Nephron (organoid): ENCODE results near the gene KIF3B.
"Not testable (repeated sequence)": the region's sequence is repeated elsewhere in the genome, so short reads cannot be mapped to it uniquely, and the experiment has no call there.

Source experiments
- H3K27ac Mint-ChIP-seq, 3 experiments: 2 replicates each; pipeline ENCODE4 v1.8.0; 2020; ENCODE audit warnings: mixed read lengths in 3 of 3, mild to moderate bottlenecking in 2 of 3, moderate library complexity in 1 of 3
- H3K27me3 Mint-ChIP-seq: 2 replicates; pipeline ENCODE4 v1.8.0; 2021; ENCODE audit warnings: low read depth, mild to moderate bottlenecking, moderate library complexity, mixed read lengths
- H3K36me3 Mint-ChIP-seq: 2 replicates; pipeline ENCODE4 v1.8.0; 2020; ENCODE audit warnings: low read depth, mixed read lengths
- H3K4me1 Mint-ChIP-seq: 2 replicates; pipeline ENCODE4 v1.8.0; 2020; ENCODE audit warnings: mixed read lengths
- H3K4me3 Mint-ChIP-seq, 3 experiments: 2 replicates each; pipeline ENCODE4 v1.8.0; 2020; ENCODE audit warnings: mild to moderate bottlenecking in 3 of 3, mixed read lengths in 3 of 3, moderate library complexity in 2 of 3
- H3K9me3 Mint-ChIP-seq: 2 replicates; pipeline ENCODE4 v1.8.0; 2020; ENCODE audit warnings: mixed read lengths
- TF ChIP-seq, protein P1 (sequence below), 3 experiments: fragments of 200-600 bp; sonication (generic); IDR thresholded peaks; one replicate each; pipeline ENCODE4 v1.5.0; 2021; ENCODE audit warnings: antibody characterized with exemption in 3 of 3; ENCODE audit not compliant: unreplicated experiment in 3 of 3

Gene KIF3B

GRCh38 chr20:32321390-32321789 lies 43.9 kb downstream of the KIF3B start:
- Mint-ChIP-seq H3K4me3 (no peak overlapping the region), H3K27ac (no peak overlapping the region), H3K4me1 (peaks cover under 1% of the 10 kb centered on the region), H3K9me3 (no peaks in the 10 kb centered on the region), H3K27me3 (no peaks in the 10 kb centered on the region), H3K36me3 (peaks cover 25% of the 10 kb centered on the region)
- TF ChIP-seq, protein P1, sequence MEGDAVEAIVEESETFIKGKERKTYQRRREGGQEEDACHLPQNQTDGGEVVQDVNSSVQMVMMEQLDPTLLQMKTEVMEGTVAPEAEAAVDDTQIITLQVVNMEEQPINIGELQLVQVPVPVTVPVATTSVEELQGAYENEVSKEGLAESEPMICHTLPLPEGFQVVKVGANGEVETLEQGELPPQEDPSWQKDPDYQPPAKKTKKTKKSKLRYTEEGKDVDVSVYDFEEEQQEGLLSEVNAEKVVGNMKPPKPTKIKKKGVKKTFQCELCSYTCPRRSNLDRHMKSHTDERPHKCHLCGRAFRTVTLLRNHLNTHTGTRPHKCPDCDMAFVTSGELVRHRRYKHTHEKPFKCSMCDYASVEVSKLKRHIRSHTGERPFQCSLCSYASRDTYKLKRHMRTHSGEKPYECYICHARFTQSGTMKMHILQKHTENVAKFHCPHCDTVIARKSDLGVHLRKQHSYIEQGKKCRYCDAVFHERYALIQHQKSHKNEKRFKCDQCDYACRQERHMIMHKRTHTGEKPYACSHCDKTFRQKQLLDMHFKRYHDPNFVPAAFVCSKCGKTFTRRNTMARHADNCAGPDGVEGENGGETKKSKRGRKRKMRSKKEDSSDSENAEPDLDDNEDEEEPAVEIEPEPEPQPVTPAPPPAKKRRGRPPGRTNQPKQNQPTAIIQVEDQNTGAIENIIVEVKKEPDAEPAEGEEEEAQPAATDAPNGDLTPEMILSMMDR (IDR thresholded peaks at IDR 0.05; ENCODE audit: unreplicated experiment in 3 of 3) = no peak

GRCh38 chr20:32322260-32322659 lies 44.8 kb downstream of the KIF3B start:
- not testable (repeated sequence) for H3K4me3 Mint-ChIP-seq, H3K9me3 Mint-ChIP-seq, H3K27me3 Mint-ChIP-seq, H3K4me1 Mint-ChIP-seq, H3K27ac Mint-ChIP-seq
- peaks cover 25% of the 10 kb centered on the region for H3K36me3 Mint-ChIP-seq

- peaks cover 24% of the 10 kb centered on the region for H3K36me3 Mint-ChIP-seq
- H3K4me3 Mint-ChIP-seq, H3K9me3 Mint-ChIP-seq, H3K27ac Mint-ChIP-seq, H3K4me1 Mint-ChIP-seq, H3K27me3 Mint-ChIP-seq: not testable (repeated sequence)
Measured at GRCh38 chr20:32323761-32324160, 46.3 kb downstream of the KIF3B start.

DNA sequence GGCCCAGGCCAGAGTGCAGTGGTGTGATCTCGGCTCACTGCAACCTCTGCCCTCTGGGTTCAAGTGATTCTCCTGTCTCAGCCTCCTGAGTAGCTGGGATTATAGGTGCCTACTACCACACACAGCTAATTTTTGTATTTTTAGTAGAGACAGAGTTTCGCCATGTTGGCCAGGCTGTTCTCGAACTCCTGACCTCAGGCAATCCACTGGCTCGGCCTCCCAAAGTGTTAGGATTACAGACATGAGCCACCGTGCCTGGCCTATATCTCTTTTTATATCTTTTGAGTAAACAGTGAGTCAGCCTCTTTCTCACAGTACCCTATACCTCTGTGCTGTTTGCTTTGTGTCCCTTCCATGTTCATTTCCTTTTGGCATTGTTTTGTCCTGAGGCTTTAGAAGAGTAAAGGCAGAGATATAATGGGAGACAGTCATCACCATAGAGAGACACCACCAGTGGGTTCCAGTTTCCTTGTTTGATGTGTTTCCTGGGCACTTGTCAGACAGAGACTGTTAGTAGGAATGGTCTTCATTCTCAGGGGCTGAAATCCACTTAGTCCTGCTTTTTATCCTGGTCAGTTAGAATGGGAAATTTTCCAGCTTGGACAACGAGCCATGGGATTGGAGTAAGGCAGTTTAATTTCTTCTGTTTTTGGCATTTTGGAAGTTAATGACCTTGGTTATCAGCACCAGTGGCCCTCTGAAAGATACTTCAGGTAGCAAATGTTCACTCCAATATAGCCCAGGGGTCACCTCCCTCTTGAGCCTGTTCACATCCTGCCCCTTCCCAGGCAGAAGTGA lies 48.5 kb downstream of the KIF3B start:
- no peak overlapping the region for H3K27ac Mint-ChIP-seq
- H3K9me3 Mint-ChIP-seq = no peaks in the 10 kb centered on the region
- H3K27me3 Mint-ChIP-seq = no peaks in the 10 kb centered on the region
- TF ChIP-seq, protein P1 (IDR thresholded peaks at IDR 0.05; ENCODE audit: unreplicated experiment in 3 of 3) = no peak
- H3K4me3 Mint-ChIP-seq = no peak overlapping the region
- H3K36me3 Mint-ChIP-seq = peaks cover 26% of the 10 kb centered on the region
- no peaks in the 10 kb centered on the region for H3K4me1 Mint-ChIP-seq

- Mint-ChIP-seq H3K9me3 (no peaks in the 10 kb centered on the region), H3K4me1 (no peaks in the 10 kb centered on the region), H3K36me3 (peaks cover 30% of the 10 kb centered on the region), H3K27me3 (no peaks in the 10 kb centered on the region), H3K4me3 (no peak overlapping the region), H3K27ac (no peak overlapping the region)
- TF ChIP-seq, protein P1 (IDR thresholded peaks at IDR 0.05; ENCODE audit: unreplicated experiment in 3 of 3) = no peak
Measured at GRCh38 chr20:32326504-32326845, 49.0 kb downstream of the KIF3B start.

DNA sequence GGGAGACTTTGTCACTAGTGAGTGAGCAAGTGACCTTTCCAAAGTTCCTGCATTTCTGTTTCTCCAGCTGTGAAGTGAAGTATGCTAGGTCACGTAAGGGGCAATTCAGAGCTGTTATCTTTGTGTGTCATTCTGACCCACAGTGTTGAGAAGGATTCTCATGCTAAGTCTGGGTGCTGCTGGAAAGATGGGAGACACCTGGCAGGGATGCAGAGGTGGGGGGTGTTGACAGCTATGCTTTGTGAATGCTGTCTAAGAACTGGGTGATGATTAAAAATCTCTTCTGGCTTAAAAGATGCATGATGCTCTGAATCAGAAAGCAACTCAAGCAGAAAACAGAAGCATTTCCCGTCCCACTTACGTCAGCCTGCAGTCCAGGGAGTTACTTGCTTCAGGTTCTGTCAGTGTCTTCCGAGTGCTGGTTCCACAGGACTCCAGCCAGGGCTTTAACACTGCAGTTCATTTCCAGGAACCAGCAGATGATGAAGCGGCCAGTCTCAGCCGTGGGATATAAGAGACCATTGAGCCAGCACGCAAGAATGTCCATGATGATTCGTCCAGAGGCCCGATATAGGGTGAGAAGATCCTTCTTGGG lies 49.7 kb downstream of the KIF3B start:
- Mint-ChIP-seq H3K9me3 (no peaks in the 10 kb centered on the region), H3K4me1 (peaks cover 4% of the 10 kb centered on the region), H3K36me3 (peaks cover 37% of the 10 kb centered on the region), H3K4me3 (no peak overlapping the region), H3K27ac (peak overlapping the region in 1 of 3 experiments; percentile 33), H3K27me3 (no peaks in the 10 kb centered on the region)
- TF ChIP-seq, protein P1 (IDR thresholded peaks at IDR 0.05; ENCODE audit: unreplicated experiment in 3 of 3) = no peak
